Tibial artery (tissue), 4 donors: Measurements from ENCODE around the gene ANKRD42.
A peak's percentile ranks its signal among the peaks of the same experiment; 100 is the strongest.

Experiments used
- DNase-seq, 2 donors: peaks; one replicate each; pipeline ENCODE4 v3.0.0-alpha.2; 2019
- H3K27ac ChIP-seq, 2 donors: fragments of 200-600 bp; sonication (generic) in 1 of 2; 1 replicate in 1 of 2; 2 replicates in 1 of 2; pipeline ENCODE4 v1.5.1; 2018 to 2019; ENCODE audit warnings: mild to moderate bottlenecking in 1 of 2
- H3K27me3 ChIP-seq, 2 donors: fragments of 200-600 bp; sonication (generic) in 1 of 2; one replicate each; pipeline versions ENCODE4 v1.5.1 to v1.6.0; 2016 to 2019
- H3K36me3 ChIP-seq, 3 donors: fragments of 200-600 bp; sonication (generic) in 2 of 3; one replicate each; pipeline ENCODE4 v1.5.1; 2016 to 2019; ENCODE audit warnings: mild to moderate bottlenecking in 2 of 3
- H3K4me1 ChIP-seq, 4 donors: fragments of 200-600 bp; sonication (generic) in 2 of 4; 1 replicate in 3 of 4; 2 replicates in 1 of 4; pipeline ENCODE4 v1.5.1; 2016 to 2019
- H3K4me3 ChIP-seq, 2 donors: fragments of 200-600 bp; sonication (generic) in 1 of 2; 1 replicate in 1 of 2; 2 replicates in 1 of 2; pipeline ENCODE4 v1.5.1; 2018 to 2019; ENCODE audit warnings: mild to moderate bottlenecking in 2 of 2
- H3K9me3 ChIP-seq, 3 donors: fragments of 200-600 bp; sonication (generic) in 1 of 3; one replicate each; pipeline ENCODE4 v1.5.1; 2016 to 2019
- intact Hi-C: fragments of 100-400 bp; cut with DNase I; formaldehyde crosslinking; loops from one replicate; pipeline ENCODE4 v1.15.0; 2023; ENCODE audit warnings: low total_unique reads
- TF ChIP-seq, protein P1 (sequence below), 2 experiments: fragments of 200-600 bp in 1 of 2; fragments of 450-650 bp in 1 of 2; IDR thresholded peaks; one replicate each; pipeline ENCODE4 v1.5.1; 2017 to 2019; ENCODE audit warnings: antibody characterized with exemption in 2 of 2, mild to moderate bottlenecking in 1 of 2, moderate library complexity in 1 of 2

Gene ANKRD42

GRCh38 chr11:83222499-83222898 lies 29.0 kb downstream of the ANKRD42 start:
- Histone ChIP-seq H3K36me3 (peaks cover 0 to 6% (median 0%) of the 10 kb centered on the region in 3 donors), H3K4me3 (no peak overlapping the region), H3K9me3 (no peaks in the 10 kb centered on the region), H3K27ac (no peak overlapping the region), H3K27me3 (no peaks in the 10 kb centered on the region), H3K4me1 (no peaks in the 10 kb centered on the region)
- no peak for DNase-seq
- intact Hi-C loops: no loop called here
- TF ChIP-seq, protein P1, sequence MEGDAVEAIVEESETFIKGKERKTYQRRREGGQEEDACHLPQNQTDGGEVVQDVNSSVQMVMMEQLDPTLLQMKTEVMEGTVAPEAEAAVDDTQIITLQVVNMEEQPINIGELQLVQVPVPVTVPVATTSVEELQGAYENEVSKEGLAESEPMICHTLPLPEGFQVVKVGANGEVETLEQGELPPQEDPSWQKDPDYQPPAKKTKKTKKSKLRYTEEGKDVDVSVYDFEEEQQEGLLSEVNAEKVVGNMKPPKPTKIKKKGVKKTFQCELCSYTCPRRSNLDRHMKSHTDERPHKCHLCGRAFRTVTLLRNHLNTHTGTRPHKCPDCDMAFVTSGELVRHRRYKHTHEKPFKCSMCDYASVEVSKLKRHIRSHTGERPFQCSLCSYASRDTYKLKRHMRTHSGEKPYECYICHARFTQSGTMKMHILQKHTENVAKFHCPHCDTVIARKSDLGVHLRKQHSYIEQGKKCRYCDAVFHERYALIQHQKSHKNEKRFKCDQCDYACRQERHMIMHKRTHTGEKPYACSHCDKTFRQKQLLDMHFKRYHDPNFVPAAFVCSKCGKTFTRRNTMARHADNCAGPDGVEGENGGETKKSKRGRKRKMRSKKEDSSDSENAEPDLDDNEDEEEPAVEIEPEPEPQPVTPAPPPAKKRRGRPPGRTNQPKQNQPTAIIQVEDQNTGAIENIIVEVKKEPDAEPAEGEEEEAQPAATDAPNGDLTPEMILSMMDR (IDR thresholded peaks at IDR 0.05): no peak

DNA sequence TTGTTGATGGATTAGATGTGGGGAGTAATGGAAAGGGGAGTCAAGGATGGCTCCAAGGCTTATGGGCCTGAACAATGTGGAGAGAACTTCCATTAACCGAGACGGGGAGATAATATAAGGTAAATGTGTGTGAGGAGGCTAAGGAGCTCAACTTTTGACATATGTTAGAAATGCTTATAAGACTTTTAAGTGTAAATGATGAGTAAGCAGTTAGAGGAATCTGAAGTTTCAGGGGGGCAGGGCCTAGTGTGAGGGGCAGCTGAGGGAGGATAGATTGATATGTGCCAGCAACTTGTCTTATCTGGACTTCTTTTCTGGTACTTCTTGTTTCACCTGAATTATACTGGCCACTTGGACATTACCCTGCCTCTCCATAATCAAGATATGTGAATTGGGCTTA lies 29.9 kb downstream of the ANKRD42 start:
- intact Hi-C loops: no loop called here
- TF ChIP-seq, protein P1 (IDR thresholded peaks at IDR 0.05): no peak
- Histone ChIP-seq H3K9me3 (no peaks in the 10 kb centered on the region), H3K36me3 (peaks cover 0 to 6% (median 0%) of the 10 kb centered on the region in 3 donors), H3K4me3 (no peak overlapping the region), H3K4me1 (no peaks in the 10 kb centered on the region), H3K27ac (no peak overlapping the region), H3K27me3 (no peaks in the 10 kb centered on the region)
- DNase-seq: no peak

DNA sequence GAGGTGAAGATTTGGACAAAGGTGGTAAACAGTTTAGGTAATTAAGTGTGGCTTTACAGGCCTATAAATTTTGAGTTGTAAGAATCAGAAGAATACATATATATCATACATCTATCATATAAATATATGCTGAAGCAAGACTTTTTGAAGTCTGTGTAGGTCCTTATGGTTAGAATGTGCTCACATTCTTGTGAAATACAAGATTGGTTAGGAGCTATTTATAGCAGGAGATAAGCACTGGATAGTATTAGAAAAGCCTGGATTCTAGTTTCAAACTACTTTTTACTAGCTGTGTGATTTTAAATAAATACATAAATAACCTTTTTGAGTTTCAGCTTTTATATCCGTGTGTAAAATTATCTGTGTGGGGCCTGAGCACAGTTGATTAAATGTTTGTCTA lies 42.3 kb downstream of the ANKRD42 start:
- intact Hi-C loops: no loop called here
- no peak for DNase-seq
- no peaks in the 10 kb centered on the region for H3K36me3 ChIP-seq
- no peaks in the 10 kb centered on the region for H3K9me3 ChIP-seq
- TF ChIP-seq, protein P1 (IDR thresholded peaks at IDR 0.05): no peak
- H3K4me1 ChIP-seq: no peaks in the 10 kb centered on the region
- no peak overlapping the region for H3K27ac ChIP-seq
- no peaks in the 10 kb centered on the region for H3K27me3 ChIP-seq
- no peak overlapping the region for H3K4me3 ChIP-seq

DNA sequence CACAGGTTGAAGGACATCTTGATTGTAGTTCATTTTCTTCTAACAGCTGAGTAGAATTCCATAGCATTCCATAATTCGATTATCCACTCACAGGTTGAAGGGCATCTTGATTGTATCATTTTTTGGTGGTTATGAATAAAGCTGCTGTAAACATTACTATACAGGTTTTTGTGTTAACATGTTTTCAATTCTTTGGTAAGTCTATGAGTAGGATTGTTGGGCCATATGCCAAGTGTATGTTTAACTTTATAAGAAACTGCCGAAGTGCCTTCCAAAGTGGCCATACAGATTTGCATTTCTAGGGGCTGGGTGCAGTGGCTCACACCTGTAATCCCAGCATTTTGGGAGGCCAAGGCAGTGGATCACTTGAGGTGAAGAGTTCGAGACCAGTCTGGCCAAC lies 44.6 kb downstream of the ANKRD42 start:
- no peaks in the 10 kb centered on the region for H3K36me3 ChIP-seq
- no peak for DNase-seq
- no peaks in the 10 kb centered on the region for H3K27me3 ChIP-seq
- H3K4me3 ChIP-seq: no peak overlapping the region
- no peaks in the 10 kb centered on the region for H3K9me3 ChIP-seq
- TF ChIP-seq, protein P1 (IDR thresholded peaks at IDR 0.05): no peak
- no peaks in the 10 kb centered on the region for H3K4me1 ChIP-seq
- no peak overlapping the region for H3K27ac ChIP-seq
- intact Hi-C loops: no loop called here

- TF ChIP-seq, protein P1 (IDR thresholded peaks at IDR 0.05): peak; percentile 39 to 48
- Histone ChIP-seq H3K4me3 (no peak overlapping the region), H3K9me3 (no peaks in the 10 kb centered on the region), H3K27ac (no peak overlapping the region), H3K4me1 (no peaks in the 10 kb centered on the region), H3K27me3 (no peaks in the 10 kb centered on the region), H3K36me3 (no peaks in the 10 kb centered on the region)
- intact Hi-C loops: loop anchor here (10.0 kb wide), 1 partner anchor 527 kb away; no protein-coding TSS in a partner anchor
- DNase-seq: peak in 1 of 2 donors; percentile 45
Observed at GRCh38 chr11:83241291-83241946, 47.9 kb downstream of the ANKRD42 start.
